Measurements from ENCODE around the gene HYOU1.
"Not testable (repeated sequence)": the region's sequence is repeated elsewhere in the genome, so short reads cannot be mapped to it uniquely, and the experiment has no call there.

HYOU1 gene

GRCh38 chr11:119084663-119085436, 27.8 kb upstream of the HYOU1 start, which contains the start of gene HMBS:
Gene HMBS (plus strand): TSS chr11:119084881. CDS start chr11:119085034, 153 bp downstream.
- DNase-seq (ENCODE audit: low read depth) = peak; percentile 96

GRCh38 chr11:119081682-119082260, 24.8 kb upstream of the HYOU1 start:
- no peak for DNase-seq (ENCODE audit: low read depth)

GRCh38 chr11:119078675-119079420, 21.8 kb upstream of the HYOU1 start:
- DNase-seq (ENCODE audit: low read depth) = no peak

GRCh38 chr11:119077839-119078238, 20.8 kb upstream of the HYOU1 start:
- DNase-seq (ENCODE audit: low read depth) = no peak

GRCh38 chr11:119067371-119068222, 10.6 kb upstream of the HYOU1 start, which contains the start of gene VPS11:
Gene VPS11 (plus strand): TSS chr11:119067818. CDS start chr11:119067824, 6 bp downstream.
- DNase-seq (ENCODE audit: low read depth) = peak; percentile 99

GRCh38 chr11:119065369-119065768, 8.4 kb upstream of the HYOU1 start:
- peak; percentile 65 for DNase-seq (ENCODE audit: low read depth)

- peak; percentile 44 for DNase-seq (ENCODE audit: low read depth)
Measured at GRCh38 chr11:119062779-119063178, 5.8 kb upstream of the HYOU1 start.

GRCh38 chr11:119061256-119061655, 4.3 kb upstream of the HYOU1 start:
- DNase-seq (ENCODE audit: low read depth) = no peak

- DNase-seq (ENCODE audit: low read depth) = not testable (repeated sequence)
Measured at GRCh38 chr11:119059128-119059527, 2.1 kb upstream of the HYOU1 start.

- peak; percentile 27 for DNase-seq (ENCODE audit: low read depth)
Measured at GRCh38 chr11:119056421-119056999, 495 bp downstream of the HYOU1 start.

GRCh38 chr11:119055901-119056300, 1.1 kb downstream of the HYOU1 start:
- DNase-seq (ENCODE audit: low read depth) = peak; percentile 58

GRCh38 chr11:119054418-119054817, 2.6 kb downstream of the HYOU1 start:
- no peak for DNase-seq (ENCODE audit: low read depth)

- no peak for DNase-seq (ENCODE audit: low read depth)
Measured at GRCh38 chr11:119052163-119052814, 4.7 kb downstream of the HYOU1 start.

GRCh38 chr11:119051440-119052162, 5.4 kb downstream of the HYOU1 start:
- no peak for DNase-seq (ENCODE audit: low read depth)

GRCh38 chr11:119049081-119049480, 7.9 kb downstream of the HYOU1 start:
- DNase-seq (ENCODE audit: low read depth) = no peak

GRCh38 chr11:119048644-119049043, 8.4 kb downstream of the HYOU1 start:
- no peak for DNase-seq (ENCODE audit: low read depth)

GRCh38 chr11:119047205-119047604, 9.8 kb downstream of the HYOU1 start:
- no peak for DNase-seq (ENCODE audit: low read depth)

- DNase-seq (ENCODE audit: low read depth) = no peak
Measured at GRCh38 chr11:119046489-119046888, 10.5 kb downstream of the HYOU1 start.

GRCh38 chr11:119044708-119045107, 12.3 kb downstream of the HYOU1 start:
- DNase-seq (ENCODE audit: low read depth) = no peak

GRCh38 chr11:119042927-119043326, 14.1 kb downstream of the HYOU1 start:
- DNase-seq (ENCODE audit: low read depth) = no peak
